RWPE1 (cell line): ENCODE data around the gene JSRP1.
A peak's percentile ranks its signal among the peaks of the same experiment; 100 is the strongest.

ENCODE experiments used
- CTCF ChIA-PET: fragments of 350-600 bp; sonication (Branson Sonifier 250); formaldehyde crosslinking; extraction: SDS; loops from one replicate; lab custom pipeline; 2021; lab: Yijun Ruan, JAX
- POLR2A ChIA-PET: fragments of 400-600 bp; formaldehyde crosslinking; extraction: SDS; loops from one replicate; lab custom pipeline; 2020; ENCODE audit warnings: antibody characterized with exemption; ENCODE audit not compliant: low non-redundant PET; lab: Yijun Ruan, JAX
- DNase-seq: peaks from one replicate; pipeline ENCODE4 v3.0.0; 2012; ENCODE audit warnings: low spot score
- H3K27ac ChIP-seq: fragments of 450-650 bp; 2 replicates; pipeline ENCODE4 v1.5.1; 2017
- CTCF ChIP-seq: fragments of 450-650 bp; conservative IDR thresholded peaks from 2 replicates; pipeline ENCODE4 v1.5.1; 2017; ENCODE audit warnings: low read depth, mild to moderate bottlenecking

Gene JSRP1

GRCh38 chr19:2230033-2230531, 26.1 kb downstream of the JSRP1 start:
- TF ChIP-seq CTCF = no peak
- peak overlapping the region; percentile 95 for H3K27ac ChIP-seq
- CTCF ChIA-PET = interaction anchor here (0.6 to 1.3 kb wide), 2 partner anchors 74 to 382 kb away, joined by 3 to 16 read pairs; no protein-coding TSS in a partner anchor
- no peak for DNase-seq
- POLR2A ChIA-PET = no interaction called here

- no peak for DNase-seq
- ChIA-PET CTCF (interaction anchor here (0.5 to 1.3 kb wide), 3 partner anchors 73 to 383 kb away, joined by 3 to 16 read pairs (median 4); no protein-coding TSS in a partner anchor), POLR2A (no interaction called here)
- no peak for TF ChIP-seq CTCF
- H3K27ac ChIP-seq = peak overlapping the region; percentile 95
Observed at GRCh38 chr19:2229103-2230032, 26.8 kb downstream of the JSRP1 start.

GRCh38 chr19:2228157-2229030, 27.8 kb downstream of the JSRP1 start:
- CTCF ChIA-PET = no interaction called here
- POLR2A ChIA-PET = no interaction called here
- H3K27ac ChIP-seq = peak overlapping the region; percentile 95
- no peak for TF ChIP-seq CTCF
- DNase-seq = no peak

- H3K27ac ChIP-seq = peak overlapping the region; percentile 64
- no peak for TF ChIP-seq CTCF
- ChIA-PET CTCF (interaction anchor here (0.5 kb wide), 1 partner anchor 169 kb away, joined by 5 read pairs; no protein-coding TSS in a partner anchor), POLR2A (no interaction called here)
- DNase-seq = no peak
Observed at GRCh38 chr19:2227415-2228156, 28.6 kb downstream of the JSRP1 start.

- POLR2A ChIA-PET = no interaction called here
- peak overlapping the region; percentile 64 for H3K27ac ChIP-seq
- TF ChIP-seq CTCF = no peak
- no peak for DNase-seq
- CTCF ChIA-PET = interaction anchor here (0.9 kb wide), 1 partner anchor 9 kb away, joined by 8 read pairs; the partner anchor contains the start of genes PLEKHJ1 and SF3A2
Observed at GRCh38 chr19:2226840-2227360, 29.3 kb downstream of the JSRP1 start.
